HEK293 (cell line): ENCODE results near the gene GALNT4.

Experiments used
- BCL11A ChIP-seq: fragments of 450-650 bp; formaldehyde crosslinking; IDR thresholded peaks from 2 replicates; pipeline ENCODE4 v1.5.1; 2016; ENCODE audit warnings: low read depth, missing biosample characterization, missing genetic modification characterization
- CTCF ChIP-seq: fragments of 450-650 bp; formaldehyde crosslinking; IDR thresholded peaks from 2 replicates; pipeline ENCODE4 v1.5.1; 2016; ENCODE audit warnings: missing biosample characterization, missing genetic modification characterization
- YY1 ChIP-seq: fragments of 450-650 bp; formaldehyde crosslinking; IDR thresholded peaks from 2 replicates; pipeline ENCODE4 v1.5.1; 2018; ENCODE audit warnings: missing biosample characterization, missing genetic modification characterization
- ZBTB10 ChIP-seq: fragments of 450-650 bp; formaldehyde crosslinking; IDR thresholded peaks from 2 replicates; pipeline ENCODE4 v1.5.1; 2016; ENCODE audit warnings: missing biosample characterization, missing genetic modification characterization
- ZFP3 ChIP-seq: fragments of 450-650 bp; formaldehyde crosslinking; IDR thresholded peaks from 2 replicates; pipeline ENCODE4 v1.5.1; 2016; ENCODE audit warnings: low read depth, missing biosample characterization, missing genetic modification characterization
- ZNF274 ChIP-seq, 2 experiments: fragments of 200-500 bp in 1 of 2; fragments of 450-650 bp in 1 of 2; sonication (Bioruptor generic) in 1 of 2; formaldehyde crosslinking in 1 of 2; IDR thresholded peaks; 2 replicates each; pipeline versions ENCODE4 v1.5.1 to v1.6.1; 2014 to 2016; ENCODE audit warnings: borderline replicate concordance in 1 of 2, inconsistent platforms in 1 of 2, low read length in 1 of 2, missing biosample characterization in 1 of 2, missing genetic modification characterization in 1 of 2
- ZNF48 ChIP-seq: fragments of 450-650 bp; formaldehyde crosslinking; IDR thresholded peaks from 2 replicates; pipeline ENCODE4 v1.5.1; 2016; ENCODE audit warnings: missing biosample characterization, missing genetic modification characterization
- ZNF513 ChIP-seq: fragments of 450-650 bp; IDR thresholded peaks from 2 replicates; pipeline ENCODE4 v1.5.1; 2018; ENCODE audit warnings: missing biosample characterization, missing genetic modification characterization
- ZNF549 ChIP-seq: fragments of 450-650 bp; IDR thresholded peaks from 2 replicates; pipeline ENCODE4 v1.5.1; 2018; ENCODE audit warnings: missing biosample characterization, missing genetic modification characterization, mild to moderate bottlenecking, inconsistent platforms, moderate library complexity
- ZNF571 ChIP-seq: fragments of 450-650 bp; formaldehyde crosslinking; IDR thresholded peaks from 2 replicates; pipeline ENCODE4 v1.5.0; 2017; ENCODE audit warnings: missing biosample characterization, missing genetic modification characterization
- ZNF596 ChIP-seq: fragments of 450-650 bp; IDR thresholded peaks from 2 replicates; pipeline ENCODE4 v1.5.0; 2018; ENCODE audit warnings: missing biosample characterization, mild to moderate bottlenecking, missing genetic modification characterization, moderate library complexity
- ZNF747 ChIP-seq: fragments of 450-650 bp; formaldehyde crosslinking; IDR thresholded peaks from 2 replicates; pipeline ENCODE4 v1.5.1; 2016; ENCODE audit warnings: missing biosample characterization, missing genetic modification characterization

GRCh38 chr12:89544022-89544421, 19.4 kb upstream of the GALNT4 start:
- no peak for TF ChIP-seq ZNF48 (tag by site-specific recombination)
- no peak for TF ChIP-seq YY1 (tag by site-specific recombination)
- no peak for TF ChIP-seq CTCF
- no peak for TF ChIP-seq BCL11A (tag by site-specific recombination)
- TF ChIP-seq ZNF747, result no peak
- no peak for TF ChIP-seq ZFP3 (tag by site-specific recombination)
- TF ChIP-seq ZNF274 (IDR thresholded peaks at IDR 0.05; ENCODE audit: low read length), result no peak
- no peak for TF ChIP-seq ZNF274 (tag by site-specific recombination; IDR thresholded peaks at IDR 0.05; ENCODE audit: borderline replicate concordance)
- TF ChIP-seq ZNF596 (tag by site-specific recombination), result no peak
- TF ChIP-seq ZNF549, result no peak
- no peak for TF ChIP-seq ZNF571
- no peak for TF ChIP-seq ZNF513 (tag by site-specific recombination)
- no peak for TF ChIP-seq ZBTB10
